SH-SY5Y (cell line): ENCODE measurements around the gene FMN2.

Source experiments
- GATA2 ChIP-seq: IDR thresholded peaks from 2 replicates; pipeline ENCODE4 v1.6.1; 2011; ENCODE audit warnings: mild to moderate bottlenecking, low read depth, low read length
- GATA3 ChIP-seq: IDR thresholded peaks from 2 replicates; pipeline ENCODE4 v1.6.1; 2011; ENCODE audit warnings: low read depth, mild to moderate bottlenecking, low read length, moderate library complexity

GRCh38 chr1:240475832-240476231 is 384.1 kb downstream of the FMN2 start:
- TF ChIP-seq GATA3: no peak
- TF ChIP-seq GATA2: no peak
